ENCODE data around the gene PPP1CC. TPM values are rescaled to one million over a fixed set of nuclear protein-coding genes. Genes with fewer than 3 reads are reported as not detected.

PPP1CC gene
- total and polyA plus RNA-seq, 7 experiments from 2014 or later, result 108 to 218 (median 138) TPM

DNA sequence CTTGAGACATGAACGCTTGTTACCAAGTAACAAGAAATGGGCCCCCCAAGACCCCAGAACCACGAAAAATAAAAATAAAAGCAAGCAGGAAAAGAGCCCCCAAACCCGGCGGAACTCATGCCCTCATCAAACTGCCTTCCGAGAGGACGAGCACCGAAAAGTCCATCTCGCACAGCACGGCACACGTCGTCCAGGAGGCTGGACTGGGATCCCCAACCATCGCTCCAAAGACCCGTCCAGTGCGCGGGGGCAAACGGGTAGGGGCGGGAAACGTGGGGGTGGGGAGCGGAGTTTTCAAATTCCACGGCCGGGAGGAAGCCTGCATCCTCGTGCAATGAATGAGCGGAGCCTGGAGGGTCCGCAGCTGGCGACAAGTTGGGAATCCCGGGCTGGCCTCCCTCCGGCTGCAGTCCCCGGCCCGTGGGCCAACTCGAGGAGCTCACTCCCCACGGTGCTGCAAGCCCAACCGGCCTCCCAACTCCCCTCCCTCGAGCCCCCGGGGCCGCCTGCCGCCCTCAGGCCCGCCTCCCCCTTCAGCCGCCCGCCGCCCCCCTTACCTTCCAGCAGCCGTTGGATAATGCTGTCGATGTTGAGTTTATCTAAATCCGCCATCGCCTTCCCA, 484 bp downstream of the PPP1CC start:
- peak in 1 of 9 donors; percentile 18 for DNase-seq
- Histone ChIP-seq H3K27me3 (ENCODE audit: control insufficient read depth in 2 of 2, insufficient read depth in 2 of 2, low read length in 2 of 2) (no peaks in the 10 kb centered on the region), H3K4me3 (ENCODE audit: low read length) (peak overlapping the region; percentile 68), H3K27ac (ENCODE audit: low read depth, low read length) (peak overlapping the region; percentile 79), H3K9me3 (ENCODE audit: control insufficient read depth in 2 of 3, low read length in 3 of 3) (no peaks in the 10 kb centered on the region), H3K4me1 (ENCODE audit: control insufficient read depth in 2 of 2, insufficient read depth in 2 of 2, low read length in 2 of 2) (peaks cover 24 to 26% of the 10 kb centered on the region in 2 donors), H3K36me3 (ENCODE audit: control insufficient read depth in 2 of 3, insufficient read depth in 3 of 3, low read length in 3 of 3) (peaks cover 0 to 10% (median 0%) of the 10 kb centered on the region in 3 experiments)
- peaks cover 0 to 19% (median 5%) of the 10 kb centered on the region in 5 donors for H3K36me3 Mint-ChIP-seq
- H3K27ac Mint-ChIP-seq, result peak overlapping the region; percentile 94 to 99 (median 97)
- ChIA-PET POLR2A (interaction anchor here (0.9 to 1.9 kb wide), 5 partner anchors 9 to 241 kb away, joined by 3 to 6 read pairs (median 3); no protein-coding TSS in a partner anchor), CTCF (interaction anchor here (0.5 kb wide), 1 partner anchor 273 kb away, joined by 7 read pairs; no protein-coding TSS in a partner anchor)
- H3K9me3 Mint-ChIP-seq, result no peaks in the 10 kb centered on the region
- no peaks in the 10 kb centered on the region for H3K27me3 Mint-ChIP-seq
- intact Hi-C loops (cut with micrococcal nuclease), result loop anchor here (1.0 to 10.0 kb wide), 18 partner anchors 34 to 1170 kb away; partner anchors contain the start of genes ATP2A2 (in 2 of the 2), ATXN2 (in 2 of the 2), FAM216A (in 2 of the 2) and GPN3 (in 2 of the 2)
- no peak for ATAC-seq
- H3K4me3 Mint-ChIP-seq, result peak overlapping the region; percentile 89 to 100 (median 99)
- H3K4me1 Mint-ChIP-seq, result peaks cover 39 to 58% (median 51%) of the 10 kb centered on the region in 7 donors

GRCh38 chr12:110741341-110742095, 1.2 kb downstream of the PPP1CC start:
- peak in 7 of 9 donors; percentile 24 to 50 (median 40) for DNase-seq
- intact Hi-C loops (cut with micrococcal nuclease), result loop anchor here (1.0 to 10.0 kb wide), 19 partner anchors 15 to 1169 kb away; partner anchors contain the start of genes ATP2A2 (in 2 of the 2), ATXN2 (in 2 of the 2), FAM216A (in 2 of the 2) and GPN3 (in 2 of the 2)
- peaks cover 0 to 10% (median 0%) of the 10 kb centered on the region in 3 experiments for H3K36me3 ChIP-seq (ENCODE audit: control insufficient read depth in 2 of 3, insufficient read depth in 3 of 3, low read length in 3 of 3)
- no peaks in the 10 kb centered on the region for H3K9me3 ChIP-seq (ENCODE audit: control insufficient read depth in 2 of 3, low read length in 3 of 3)
- H3K27ac ChIP-seq (ENCODE audit: low read depth, low read length), result peak overlapping the region; percentile 79
- H3K9me3 Mint-ChIP-seq, result no peaks in the 10 kb centered on the region
- H3K27ac Mint-ChIP-seq, result peak overlapping the region; percentile 94 to 99 (median 97)
- H3K4me1 ChIP-seq (ENCODE audit: control insufficient read depth in 2 of 2, insufficient read depth in 2 of 2, low read length in 2 of 2), result peaks cover 24 to 32% of the 10 kb centered on the region in 2 donors
- CTCF ChIA-PET, result interaction anchor here (0.6 to 1.1 kb wide), 3 partner anchors 16 to 139 kb away, joined by 3 read pairs; no protein-coding TSS in a partner anchor
- no peaks in the 10 kb centered on the region for H3K27me3 Mint-ChIP-seq
- peaks cover 39 to 63% (median 55%) of the 10 kb centered on the region in 7 donors for H3K4me1 Mint-ChIP-seq
- no peak for ATAC-seq
- peak overlapping the region; percentile 68 for H3K4me3 ChIP-seq (ENCODE audit: low read length)
- H3K4me3 Mint-ChIP-seq, result peak overlapping the region; percentile 89 to 100 (median 99)
- POLR2A ChIA-PET, result interaction anchor here (0.6 to 1.9 kb wide), 10 partner anchors 10 to 241 kb away, joined by 3 to 6 read pairs (median 3); no protein-coding TSS in a partner anchor
- no peaks in the 10 kb centered on the region for H3K27me3 ChIP-seq (ENCODE audit: control insufficient read depth in 2 of 2, insufficient read depth in 2 of 2, low read length in 2 of 2)
- H3K36me3 Mint-ChIP-seq, result peaks cover 0 to 19% (median 5%) of the 10 kb centered on the region in 5 donors

- H3K4me1 Mint-ChIP-seq, result peaks cover 45 to 77% (median 68%) of the 10 kb centered on the region in 7 donors
- intact Hi-C loops (cut with micrococcal nuclease), result loop anchor here (2.0 to 10.0 kb wide), 6 partner anchors 13 to 1168 kb away; partner anchors contain the start of genes ATXN2 (in 2 of the 2), ANKRD13A (in 1 of the 2), FAM222A (in 1 of the 2) and GIT2 (in 1 of the 2)
- ChIA-PET POLR2A (interaction anchor here (0.6 kb wide), 1 partner anchor 8 kb away, joined by 3 read pairs; no protein-coding TSS in a partner anchor), CTCF (interaction anchor here (0.8 to 1.3 kb wide), 3 partner anchors 9 to 272 kb away, joined by 3 read pairs; partner anchors contain the start of genes FAM216A and GPN3)
- Histone ChIP-seq H3K27me3 (ENCODE audit: control insufficient read depth in 2 of 2, insufficient read depth in 2 of 2, low read length in 2 of 2) (no peaks in the 10 kb centered on the region), H3K4me1 (ENCODE audit: control insufficient read depth in 2 of 2, insufficient read depth in 2 of 2, low read length in 2 of 2) (peaks cover 24 to 33% of the 10 kb centered on the region in 2 donors), H3K36me3 (ENCODE audit: control insufficient read depth in 2 of 3, insufficient read depth in 3 of 3, low read length in 3 of 3) (peaks cover 0 to 23% (median 0%) of the 10 kb centered on the region in 3 experiments), H3K27ac (ENCODE audit: low read depth, low read length) (peak overlapping the region; percentile 59), H3K9me3 (ENCODE audit: control insufficient read depth in 2 of 3, low read length in 3 of 3) (no peaks in the 10 kb centered on the region), H3K4me3 (ENCODE audit: low read length) (peak overlapping the region; percentile 42)
- peaks cover 0 to 27% (median 10%) of the 10 kb centered on the region in 5 donors for H3K36me3 Mint-ChIP-seq
- no peaks in the 10 kb centered on the region for H3K27me3 Mint-ChIP-seq
- peak overlapping the region; percentile 64 to 100 (median 98) for H3K4me3 Mint-ChIP-seq
- DNase-seq (no peak), ATAC-seq (no peak)
- H3K9me3 Mint-ChIP-seq, result no peaks in the 10 kb centered on the region
- peak overlapping the region; percentile 30 to 97 (median 76) for H3K27ac Mint-ChIP-seq
Observed at GRCh38 chr12:110739894-110740293, 2.8 kb downstream of the PPP1CC start.

DNA sequence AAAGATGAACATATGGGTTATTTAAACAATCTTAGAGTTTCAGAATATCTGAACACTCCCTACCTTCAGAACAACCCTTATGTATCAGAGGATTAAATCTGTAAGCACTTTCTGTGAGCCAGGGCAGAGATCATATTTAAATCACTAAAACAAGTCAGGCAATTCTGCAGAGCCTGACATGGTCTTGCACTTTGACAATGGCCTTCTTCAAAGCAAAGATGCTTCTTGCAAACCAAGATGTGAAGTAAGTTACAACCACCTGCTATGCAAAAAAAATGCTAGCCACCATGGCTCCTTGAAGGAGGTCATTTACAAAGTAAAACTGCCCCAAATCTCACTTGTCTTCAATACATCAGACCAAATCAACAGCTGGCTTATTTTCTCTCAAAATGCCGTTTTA, 3.2 kb downstream of the PPP1CC start:
- ATAC-seq (no peak), DNase-seq (no peak)
- peaks cover 0 to 29% (median 10%) of the 10 kb centered on the region in 5 donors for H3K36me3 Mint-ChIP-seq
- Histone ChIP-seq H3K4me1 (ENCODE audit: control insufficient read depth in 2 of 2, insufficient read depth in 2 of 2, low read length in 2 of 2) (peaks cover 25 to 33% of the 10 kb centered on the region in 2 donors), H3K9me3 (ENCODE audit: control insufficient read depth in 2 of 3, low read length in 3 of 3) (no peaks in the 10 kb centered on the region), H3K27ac (ENCODE audit: low read depth, low read length) (peak overlapping the region; percentile 59), H3K36me3 (ENCODE audit: control insufficient read depth in 2 of 3, insufficient read depth in 3 of 3, low read length in 3 of 3) (peaks cover 0 to 27% (median 0%) of the 10 kb centered on the region in 3 experiments), H3K27me3 (ENCODE audit: control insufficient read depth in 2 of 2, insufficient read depth in 2 of 2, low read length in 2 of 2) (no peaks in the 10 kb centered on the region), H3K4me3 (ENCODE audit: low read length) (peak overlapping the region; percentile 42)
- H3K27me3 Mint-ChIP-seq, result no peaks in the 10 kb centered on the region
- H3K9me3 Mint-ChIP-seq, result no peaks in the 10 kb centered on the region
- intact Hi-C loops (cut with micrococcal nuclease), result no loop called here
- ChIA-PET CTCF (interaction anchor here (0.8 to 1.3 kb wide), 3 partner anchors 9 to 271 kb away, joined by 3 read pairs; partner anchors contain the start of genes FAM216A and GPN3), POLR2A (no interaction called here)
- H3K4me3 Mint-ChIP-seq, result peak overlapping the region; percentile 64 to 100 (median 98)
- peak overlapping the region; percentile 30 to 97 (median 73) for H3K27ac Mint-ChIP-seq
- H3K4me1 Mint-ChIP-seq, result peaks cover 48 to 81% (median 72%) of the 10 kb centered on the region in 7 donors

GRCh38 chr12:110737532-110737931, 5.2 kb downstream of the PPP1CC start:
- DNase-seq, result no peak
- no peak overlapping the region for H3K4me3 ChIP-seq (ENCODE audit: low read length)
- Mint-ChIP-seq H3K9me3 (no peaks in the 10 kb centered on the region), H3K4me3 (peak overlapping the region; percentile 46 to 100 (median 83)), H3K4me1 (peaks cover 53 to 87% (median 77%) of the 10 kb centered on the region in 7 donors), H3K27me3 (no peaks in the 10 kb centered on the region), H3K36me3 (peaks cover 4 to 32% (median 11%) of the 10 kb centered on the region in 5 donors), H3K27ac (peak overlapping the region in 8 of 9 donors; percentile 38 to 89 (median 68))
- ATAC-seq, result no peak
- H3K9me3 ChIP-seq (ENCODE audit: control insufficient read depth in 2 of 3, low read length in 3 of 3), result no peaks in the 10 kb centered on the region
- peaks cover 0 to 30% (median 0%) of the 10 kb centered on the region in 3 experiments for H3K36me3 ChIP-seq (ENCODE audit: control insufficient read depth in 2 of 3, insufficient read depth in 3 of 3, low read length in 3 of 3)
- peaks cover 44 to 49% of the 10 kb centered on the region in 2 donors for H3K4me1 ChIP-seq (ENCODE audit: control insufficient read depth in 2 of 2, insufficient read depth in 2 of 2, low read length in 2 of 2)
- POLR2A ChIA-PET, result interaction anchor here (0.9 to 1.1 kb wide), 2 partner anchors 10 to 36 kb away, joined by 3 to 4 read pairs; no protein-coding TSS in a partner anchor
- H3K27me3 ChIP-seq (ENCODE audit: control insufficient read depth in 2 of 2, insufficient read depth in 2 of 2, low read length in 2 of 2), result no peaks in the 10 kb centered on the region
- intact Hi-C loops (cut with micrococcal nuclease), result no loop called here
- CTCF ChIA-PET, result interaction anchor here (0.7 kb wide), 1 partner anchor 43 kb away, joined by 3 read pairs; no protein-coding TSS in a partner anchor
- H3K27ac ChIP-seq (ENCODE audit: low read depth, low read length), result no peak overlapping the region

Data from naive thymus-derived CD4-positive, alpha-beta T cell (primary cell).